ENCODE results near the gene GCAT.

GCAT gene

GRCh38 chr22:37807410-37808293 lies at the start of gene GCAT:
Gene GCAT, plus strand, starts transcription at chr22:37807934. Its CDS starts 34 bp downstream, at chr22:37807968.
- ChIA-PET POLR2A (interaction anchor here (0.6 to 1.8 kb wide), 7 partner anchors 10 to 234 kb away, joined by 3 to 5 read pairs (median 4); partner anchors contain the start of gene ANKRD54), CTCF (interaction anchor here (1.0 to 4.4 kb wide), 10 partner anchors 8 to 201 kb away, joined by 3 to 92 read pairs (median 5); no protein-coding TSS in a partner anchor)
- DNase-seq (ENCODE audit: low read depth, low spot score), result peak; percentile 80
- TF ChIP-seq CTCF (IDR thresholded peaks at IDR 0.05; ENCODE audit: insufficient read depth, low read length, missing control alignments), result no peak
- H3K4me3 ChIP-seq (ENCODE audit: low read depth, low read length), result peak within 1 kb of the TSS; percentile 88

DNA sequence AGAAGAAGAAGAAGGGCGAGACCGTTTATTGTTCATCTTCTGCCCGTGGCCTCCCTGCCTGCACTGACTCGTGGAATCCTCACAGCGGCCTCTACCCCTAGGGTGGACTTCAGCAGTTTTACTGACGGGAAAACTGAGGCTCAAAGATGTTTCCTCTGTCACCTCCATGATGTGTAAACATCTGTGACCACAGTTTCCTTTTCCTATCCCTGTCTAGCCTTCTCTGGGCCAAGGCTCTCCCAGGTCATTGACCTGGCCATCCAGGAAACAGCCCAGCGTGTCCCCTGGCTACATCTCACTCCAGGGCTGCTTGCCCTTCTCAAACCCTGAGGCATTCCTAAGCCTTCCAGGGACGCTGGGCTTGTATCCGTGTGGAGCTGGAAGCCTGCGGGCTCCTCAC lies 49.0 kb upstream of the GCAT start:
- POLR2A ChIA-PET, result no interaction called here
- no peak for DNase-seq (ENCODE audit: low read depth, low spot score)
- CTCF ChIA-PET, result no interaction called here
- H3K4me3 ChIP-seq (ENCODE audit: low read depth, low read length), result no peak overlapping the region
- TF ChIP-seq CTCF (IDR thresholded peaks at IDR 0.05; ENCODE audit: insufficient read depth, low read length, missing control alignments), result no peak

GRCh38 chr22:37759281-37759680 lies 48.5 kb upstream of the GCAT start:
- CTCF ChIA-PET, result interaction anchor here (1.0 kb wide), 1 partner anchor 10 kb away, joined by 3 read pairs; no protein-coding TSS in a partner anchor
- no peak for TF ChIP-seq CTCF (IDR thresholded peaks at IDR 0.05; ENCODE audit: insufficient read depth, low read length, missing control alignments)
- no peak overlapping the region for H3K4me3 ChIP-seq (ENCODE audit: low read depth, low read length)
- DNase-seq (ENCODE audit: low read depth, low spot score), result no peak
- POLR2A ChIA-PET, result no interaction called here

DNA sequence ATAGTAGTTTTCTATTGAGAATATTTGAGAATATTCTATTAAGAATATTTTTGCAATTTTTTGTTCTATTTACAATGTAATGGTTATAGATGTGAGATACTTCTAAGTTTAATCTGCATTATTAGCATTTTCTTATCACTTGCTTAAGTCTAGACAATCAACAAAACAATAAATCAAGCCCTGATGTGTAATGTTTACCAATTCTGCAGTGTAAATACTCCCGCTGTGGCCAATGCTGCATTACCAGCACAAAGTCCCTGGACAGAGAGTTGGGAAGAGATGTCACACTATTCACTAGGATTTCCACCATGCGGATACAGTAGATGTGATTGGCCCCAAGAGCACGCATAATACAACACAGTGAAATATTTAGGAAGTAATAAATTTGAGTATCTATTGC lies 47.6 kb upstream of the GCAT start:
- H3K4me3 ChIP-seq (ENCODE audit: low read depth, low read length), result no peak overlapping the region
- TF ChIP-seq CTCF (IDR thresholded peaks at IDR 0.05; ENCODE audit: insufficient read depth, low read length, missing control alignments), result no peak
- POLR2A ChIA-PET, result no interaction called here
- no peak for DNase-seq (ENCODE audit: low read depth, low spot score)
- CTCF ChIA-PET, result interaction anchor here (1.0 to 2.1 kb wide), 2 partner anchors 9 to 117 kb away, joined by 3 to 7 read pairs; no protein-coding TSS in a partner anchor

- TF ChIP-seq CTCF (IDR thresholded peaks at IDR 0.05; ENCODE audit: insufficient read depth, low read length, missing control alignments), result no peak
- no peak for DNase-seq (ENCODE audit: low read depth, low spot score)
- ChIA-PET CTCF (interaction anchor here (2.1 kb wide), 1 partner anchor 119 kb away, joined by 7 read pairs; no protein-coding TSS in a partner anchor), POLR2A (no interaction called here)
- no peak overlapping the region for H3K4me3 ChIP-seq (ENCODE audit: low read depth, low read length)
Measured at GRCh38 chr22:37762389-37762836, 45.3 kb upstream of the GCAT start.

DNA sequence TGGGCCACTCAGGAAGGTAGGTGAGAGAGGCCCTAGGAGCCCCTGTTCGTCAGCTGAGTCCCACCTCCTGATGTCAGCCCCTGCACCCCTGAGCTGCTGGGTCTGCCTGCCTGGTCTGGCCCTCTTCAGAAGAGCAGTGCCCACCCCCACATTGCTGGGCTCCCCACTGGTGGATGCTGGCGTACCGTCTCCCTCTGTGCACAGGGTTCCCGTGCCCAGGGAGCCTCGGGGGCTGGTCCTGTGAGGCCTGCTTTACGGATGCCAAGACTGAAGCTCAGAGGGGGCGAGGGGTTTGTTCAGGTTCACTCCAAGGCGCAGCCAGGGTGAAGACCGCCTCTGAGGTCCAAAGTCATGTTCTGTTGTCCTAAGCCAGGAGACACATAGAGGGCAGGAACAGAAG lies 44.7 kb upstream of the GCAT start:
- CTCF ChIA-PET, result interaction anchor here (0.7 kb wide), 1 partner anchor 28 kb away, joined by 4 read pairs; no protein-coding TSS in a partner anchor
- POLR2A ChIA-PET, result no interaction called here
- DNase-seq (ENCODE audit: low read depth, low spot score), result no peak
- TF ChIP-seq CTCF (IDR thresholded peaks at IDR 0.05; ENCODE audit: insufficient read depth, low read length, missing control alignments), result no peak
- no peak overlapping the region for H3K4me3 ChIP-seq (ENCODE audit: low read depth, low read length)
